ENCODE results near the gene IRGQ. TPM values are rescaled to one million over a fixed set of nuclear protein-coding genes. Genes with fewer than 3 reads are reported as not detected.

Gene IRGQ
- total and polyA plus RNA-seq, 2 experiments from 2014 or later: 8.4 to 49.6 TPM

DNA sequence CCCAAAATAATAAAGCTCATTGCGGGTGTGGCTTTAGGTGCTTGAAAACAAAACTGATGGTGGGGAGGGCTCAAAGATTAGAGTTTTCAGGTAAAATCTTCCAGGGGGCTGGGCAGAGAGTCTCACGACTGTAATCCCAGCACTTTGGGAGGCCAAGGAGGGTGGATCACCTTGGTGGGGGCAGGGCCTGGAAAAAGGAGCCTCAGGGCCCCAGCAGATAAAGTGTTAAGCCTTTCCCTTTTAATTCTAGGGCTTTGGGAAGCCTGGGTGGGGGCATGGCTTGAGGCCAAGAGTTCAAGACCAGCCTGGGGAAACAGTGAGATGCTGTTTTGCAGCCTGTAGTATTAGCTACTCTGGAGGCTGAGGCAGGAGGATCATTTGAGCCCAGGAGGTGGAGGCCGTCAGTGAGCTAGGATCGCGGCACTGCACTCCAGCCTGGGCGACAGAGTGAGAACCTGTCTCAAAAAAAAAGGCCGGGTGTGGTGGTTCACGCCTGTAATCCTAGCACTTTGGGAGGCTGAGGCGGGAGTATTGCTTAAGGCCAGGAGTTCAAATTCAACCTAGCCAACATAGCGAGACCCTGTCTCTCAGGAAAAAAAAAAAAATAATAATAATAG is 1.7 kb downstream of the IRGQ start:
- peak overlapping the region; percentile 73; the same call in 1 of the 2 replicates for H3K4me3 ChIP-seq
- Mint-ChIP-seq H3K27me3 (ENCODE audit: insufficient read depth, low read depth, poor library complexity) (peaks cover 14% of the 10 kb centered on the region), H3K4me1 (peaks cover 19% of the 10 kb centered on the region), H3K9me3 (peaks cover 2% of the 10 kb centered on the region; the same call in 2 of the 3 replicates), H3K4me3 (peak overlapping the region; percentile 43; the same call in 2 of the 3 replicates), H3K36me3 (ENCODE audit: low read depth) (peaks cover 25% of the 10 kb centered on the region), H3K27ac (no peak overlapping the region)
- no peak overlapping the region for H3K27ac ChIP-seq (ENCODE audit: low read depth)
- TF ChIP-seq ZNF114 (CRISPR knock-in tag; IDR thresholded peaks at IDR 0.05): no peak
- no peak for TF ChIP-seq POLR2AphosphoS5 (IDR thresholded peaks at IDR 0.05; ENCODE audit: low read depth)
- no peak for TF ChIP-seq EZH2phosphoT487 (IDR thresholded peaks at IDR 0.05; ENCODE audit: unreplicated experiment)
- TF ChIP-seq, protein P1, sequence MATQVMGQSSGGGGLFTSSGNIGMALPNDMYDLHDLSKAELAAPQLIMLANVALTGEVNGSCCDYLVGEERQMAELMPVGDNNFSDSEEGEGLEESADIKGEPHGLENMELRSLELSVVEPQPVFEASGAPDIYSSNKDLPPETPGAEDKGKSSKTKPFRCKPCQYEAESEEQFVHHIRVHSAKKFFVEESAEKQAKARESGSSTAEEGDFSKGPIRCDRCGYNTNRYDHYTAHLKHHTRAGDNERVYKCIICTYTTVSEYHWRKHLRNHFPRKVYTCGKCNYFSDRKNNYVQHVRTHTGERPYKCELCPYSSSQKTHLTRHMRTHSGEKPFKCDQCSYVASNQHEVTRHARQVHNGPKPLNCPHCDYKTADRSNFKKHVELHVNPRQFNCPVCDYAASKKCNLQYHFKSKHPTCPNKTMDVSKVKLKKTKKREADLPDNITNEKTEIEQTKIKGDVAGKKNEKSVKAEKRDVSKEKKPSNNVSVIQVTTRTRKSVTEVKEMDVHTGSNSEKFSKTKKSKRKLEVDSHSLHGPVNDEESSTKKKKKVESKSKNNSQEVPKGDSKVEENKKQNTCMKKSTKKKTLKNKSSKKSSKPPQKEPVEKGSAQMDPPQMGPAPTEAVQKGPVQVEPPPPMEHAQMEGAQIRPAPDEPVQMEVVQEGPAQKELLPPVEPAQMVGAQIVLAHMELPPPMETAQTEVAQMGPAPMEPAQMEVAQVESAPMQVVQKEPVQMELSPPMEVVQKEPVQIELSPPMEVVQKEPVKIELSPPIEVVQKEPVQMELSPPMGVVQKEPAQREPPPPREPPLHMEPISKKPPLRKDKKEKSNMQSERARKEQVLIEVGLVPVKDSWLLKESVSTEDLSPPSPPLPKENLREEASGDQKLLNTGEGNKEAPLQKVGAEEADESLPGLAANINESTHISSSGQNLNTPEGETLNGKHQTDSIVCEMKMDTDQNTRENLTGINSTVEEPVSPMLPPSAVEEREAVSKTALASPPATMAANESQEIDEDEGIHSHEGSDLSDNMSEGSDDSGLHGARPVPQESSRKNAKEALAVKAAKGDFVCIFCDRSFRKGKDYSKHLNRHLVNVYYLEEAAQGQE (IDR thresholded peaks at IDR 0.05; ENCODE audit: unreplicated experiment): no peak
- TF ChIP-seq, protein P2, sequence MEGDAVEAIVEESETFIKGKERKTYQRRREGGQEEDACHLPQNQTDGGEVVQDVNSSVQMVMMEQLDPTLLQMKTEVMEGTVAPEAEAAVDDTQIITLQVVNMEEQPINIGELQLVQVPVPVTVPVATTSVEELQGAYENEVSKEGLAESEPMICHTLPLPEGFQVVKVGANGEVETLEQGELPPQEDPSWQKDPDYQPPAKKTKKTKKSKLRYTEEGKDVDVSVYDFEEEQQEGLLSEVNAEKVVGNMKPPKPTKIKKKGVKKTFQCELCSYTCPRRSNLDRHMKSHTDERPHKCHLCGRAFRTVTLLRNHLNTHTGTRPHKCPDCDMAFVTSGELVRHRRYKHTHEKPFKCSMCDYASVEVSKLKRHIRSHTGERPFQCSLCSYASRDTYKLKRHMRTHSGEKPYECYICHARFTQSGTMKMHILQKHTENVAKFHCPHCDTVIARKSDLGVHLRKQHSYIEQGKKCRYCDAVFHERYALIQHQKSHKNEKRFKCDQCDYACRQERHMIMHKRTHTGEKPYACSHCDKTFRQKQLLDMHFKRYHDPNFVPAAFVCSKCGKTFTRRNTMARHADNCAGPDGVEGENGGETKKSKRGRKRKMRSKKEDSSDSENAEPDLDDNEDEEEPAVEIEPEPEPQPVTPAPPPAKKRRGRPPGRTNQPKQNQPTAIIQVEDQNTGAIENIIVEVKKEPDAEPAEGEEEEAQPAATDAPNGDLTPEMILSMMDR (conservative IDR thresholded peaks at IDR 0.05; ENCODE audit: low read depth in 2 of 2): no peak
- TF ChIP-seq EZH2 (IDR thresholded peaks at IDR 0.05; ENCODE audit: low read depth, unreplicated experiment): no peak
- TF ChIP-seq CREB1 (CRISPR knock-in tag; IDR thresholded peaks at IDR 0.05; ENCODE audit: low read depth): no peak
- TF ChIP-seq, protein P3, sequence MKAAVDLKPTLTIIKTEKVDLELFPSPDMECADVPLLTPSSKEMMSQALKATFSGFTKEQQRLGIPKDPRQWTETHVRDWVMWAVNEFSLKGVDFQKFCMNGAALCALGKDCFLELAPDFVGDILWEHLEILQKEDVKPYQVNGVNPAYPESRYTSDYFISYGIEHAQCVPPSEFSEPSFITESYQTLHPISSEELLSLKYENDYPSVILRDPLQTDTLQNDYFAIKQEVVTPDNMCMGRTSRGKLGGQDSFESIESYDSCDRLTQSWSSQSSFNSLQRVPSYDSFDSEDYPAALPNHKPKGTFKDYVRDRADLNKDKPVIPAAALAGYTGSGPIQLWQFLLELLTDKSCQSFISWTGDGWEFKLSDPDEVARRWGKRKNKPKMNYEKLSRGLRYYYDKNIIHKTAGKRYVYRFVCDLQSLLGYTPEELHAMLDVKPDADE (IDR thresholded peaks at IDR 0.05): no peak
- no peak for TF ChIP-seq JUNB (IDR thresholded peaks at IDR 0.05; ENCODE audit: unreplicated experiment)
- TF ChIP-seq STAT1 (IDR thresholded peaks at IDR 0.05; ENCODE audit: unreplicated experiment): no peak
- TF ChIP-seq NANOG (IDR thresholded peaks at IDR 0.05; ENCODE audit: borderline replicate concordance): no peak
- peaks cover 10% of the 10 kb centered on the region for H3K4me1 ChIP-seq (ENCODE audit: insufficient read depth)
- ATAC-seq (no peak), DNase-seq (ENCODE audit: low spot score) (no peak)
- H2AFZ ChIP-seq: no peak overlapping the region
- H3K4me2 ChIP-seq: no peak overlapping the region
- H4K20me1 ChIP-seq (replicated peaks; ENCODE audit: insufficient read depth): peaks cover 9% of the 10 kb centered on the region; the same call in 1 of the 2 replicates
- peaks cover 23% of the 10 kb centered on the region for H3K79me2 ChIP-seq (replicated peaks; ENCODE audit: insufficient read depth)
- peaks cover 8% of the 10 kb centered on the region; the same call in 1 of the 2 replicates for H3K36me3 ChIP-seq (ENCODE audit: insufficient read depth)
- H3K9me2 ChIP-seq (ENCODE audit: insufficient read depth): no peaks in the 10 kb centered on the region
- H3K27me3 ChIP-seq (ENCODE audit: insufficient read depth): no peaks in the 10 kb centered on the region
- H3F3A ChIP-seq (replicated peaks; ENCODE audit: low read depth): 0 out of 2 replicates have a peak, but pooled peaks cover 11% of the 10 kb centered on the region
